ENCODE data around the gene ARHGAP22.

The ARHGAP22 gene

GRCh38 chr10:48609899-48610584, 5.2 kb upstream of the ARHGAP22 start:
- TF ChIP-seq CTCF (IDR thresholded peaks at IDR 0.05) (no peak), ZFX (IDR thresholded peaks at IDR 0.05; ENCODE audit: borderline replicate concordance) (no peak)
- no peak overlapping the region for H3K27ac ChIP-seq

GRCh38 chr10:48609441-48609840, 4.6 kb upstream of the ARHGAP22 start:
- H3K27ac ChIP-seq = no peak overlapping the region
- TF ChIP-seq CTCF (IDR thresholded peaks at IDR 0.05) = no peak
- no peak for TF ChIP-seq ZFX (IDR thresholded peaks at IDR 0.05; ENCODE audit: borderline replicate concordance)

- no peak for TF ChIP-seq CTCF (IDR thresholded peaks at IDR 0.05)
- no peak for TF ChIP-seq ZFX (IDR thresholded peaks at IDR 0.05; ENCODE audit: borderline replicate concordance)
- H3K27ac ChIP-seq = no peak overlapping the region
These were observed 4.1 kb upstream of the ARHGAP22 start for GRCh38 chr10:48608976-48609375.

- TF ChIP-seq CTCF (IDR thresholded peaks at IDR 0.05) (peak; percentile 84), ZFX (IDR thresholded peaks at IDR 0.05; ENCODE audit: borderline replicate concordance) (no peak)
- no peak overlapping the region for H3K27ac ChIP-seq
These were observed 3.4 kb upstream of the ARHGAP22 start for GRCh38 chr10:48608279-48608681.

GRCh38 chr10:48607356-48608278, 2.7 kb upstream of the ARHGAP22 start:
- TF ChIP-seq ZFX (IDR thresholded peaks at IDR 0.05; ENCODE audit: borderline replicate concordance) (no peak), CTCF (IDR thresholded peaks at IDR 0.05) (no peak)
- H3K27ac ChIP-seq = no peak overlapping the region

- TF ChIP-seq ZFX (IDR thresholded peaks at IDR 0.05; ENCODE audit: borderline replicate concordance) (no peak), CTCF (IDR thresholded peaks at IDR 0.05) (no peak)
- H3K27ac ChIP-seq = no peak overlapping the region
These were observed 1.9 kb upstream of the ARHGAP22 start for GRCh38 chr10:48606530-48607355.
